OCI-LY7 (cell line): ENCODE data around the gene SCAF1. TPM values are rescaled to one million over a fixed set of nuclear protein-coding genes. Genes with fewer than 3 reads are reported as not detected.

Experiments
- BruUV-seq: library from RNA; stranded (reverse); fragments of 400-500 nt; replicated peaks from 2 replicates; lab custom pipeline; 2021; lab: Mats Ljungman, UMichigan
- CTCF ChIA-PET: fragments of 300-600 bp; sonication (Branson Sonifier 250); formaldehyde crosslinking; loops from one replicate; lab custom pipeline; 2022; ENCODE audit warnings: antibody characterized with exemption; ENCODE audit not compliant: unreplicated experiment; lab: Charles Lee
- POLR2A ChIA-PET: fragments of 300-600 bp; sonication (Branson Sonifier 250); formaldehyde crosslinking; loops from one replicate; lab custom pipeline; 2022; ENCODE audit warnings: antibody characterized with exemption; lab: Charles Lee
- DNase-seq: peaks from one replicate; pipeline ENCODE4 v3.0.0-alpha.2; 2015; ENCODE audit warnings: low spot score
- H2AFZ ChIP-seq: fragments of 200-600 bp; sonication (generic), shearing (Covaris generic); 2 replicates; pipeline ENCODE4 v1.6.1; 2014; ENCODE audit warnings: mild to moderate bottlenecking, antibody characterized with exemption, low read length, moderate library complexity
- H3K27ac ChIP-seq: fragments of 200-600 bp; sonication (generic); 2 replicates; pipeline ENCODE4 v1.5.1; 2014; ENCODE audit warnings: mixed run types, low read depth, mild to moderate bottlenecking, moderate library complexity, low read length, inconsistent platforms; ENCODE audit not compliant: poor library complexity, severe bottlenecking
- H3K36me3 ChIP-seq: fragments of 200-600 bp; sonication (generic); 2 replicates; pipeline ENCODE4 v1.6.1; 2014; ENCODE audit warnings: mild to moderate bottlenecking, antibody characterized with exemption, low read length, moderate library complexity, mixed read lengths; ENCODE audit not compliant: insufficient read depth
- H3K4me1 ChIP-seq: fragments of 200-600 bp; sonication (generic); 2 replicates; pipeline ENCODE4 v1.5.1; 2014; ENCODE audit warnings: mild to moderate bottlenecking, low read length; ENCODE audit not compliant: insufficient read depth, poor library complexity, severe bottlenecking
- H3K4me2 ChIP-seq: fragments of 200-600 bp; sonication (generic); 2 replicates; pipeline ENCODE4 v1.6.1; 2014; ENCODE audit warnings: mild to moderate bottlenecking, low read length
- H3K4me3 ChIP-seq: fragments of 200-600 bp; sonication (generic); 2 replicates; pipeline ENCODE4 v1.5.1; 2014; ENCODE audit warnings: mild to moderate bottlenecking, low read depth, low read length; ENCODE audit not compliant: poor library complexity, severe bottlenecking
- H3K79me2 ChIP-seq: fragments of 200-600 bp; sonication (generic); 2 replicates; pipeline ENCODE4 v1.6.1; 2016; ENCODE audit warnings: low read depth, mild to moderate bottlenecking, low read length, moderate library complexity, mixed read lengths; ENCODE audit not compliant: insufficient read depth
- H3K9me2 ChIP-seq: fragments of 200-600 bp; sonication (generic); 2 replicates; pipeline ENCODE4 v1.6.1; 2016; ENCODE audit warnings: mild to moderate bottlenecking, low read length, mixed read lengths; ENCODE audit not compliant: insufficient read depth
- H3K9me3 ChIP-seq: fragments of 200-600 bp; sonication (generic); 2 replicates; pipeline ENCODE4 v1.6.1; 2014; ENCODE audit warnings: mild to moderate bottlenecking, mixed run types, low read length, mixed read lengths
- H4K20me1 ChIP-seq: fragments of 200-600 bp; sonication (generic); 2 replicates; pipeline ENCODE4 v1.6.1; 2014; ENCODE audit warnings: mild to moderate bottlenecking, antibody characterized with exemption, low read length, moderate library complexity, mixed read lengths; ENCODE audit not compliant: insufficient read depth
- EZH2phosphoT487 ChIP-seq: fragments of 200-600 bp; sonication (generic); IDR thresholded peaks from 2 replicates; pipeline ENCODE4 v1.6.1; 2018; ENCODE audit warnings: low read depth, borderline replicate concordance, mild to moderate bottlenecking, mixed run types, antibody characterized with exemption, low read length, moderate library complexity, mixed read lengths
- intact Hi-C: fragments of 100-400 bp; cut with micrococcal nuclease; formaldehyde crosslinking; loops from one replicate; pipeline ENCODE4 v1.10.0; 2022; ENCODE audit not compliant: unreplicated experiment
- total RNA-seq, 2 experiments: library from RNA; depleted of rRNA in 1 of 2; stranded (reverse); fragments of >200 nt in 1 of 2; shearing (Covaris generic) in 1 of 2; gene quantifications; 2 replicates each; pipeline ENCODE4 v1.2.3, GENCODE V29; 2014 to 2022
- TF ChIP-seq, protein P1 (sequence below): fragments of 200-600 bp; sonication (generic); conservative IDR thresholded peaks from 2 replicates; pipeline ENCODE4 v1.5.1; 2014; ENCODE audit warnings: mild to moderate bottlenecking, antibody characterized with exemption, low read length, moderate library complexity, mixed read lengths

Gene SCAF1
- total RNA-seq, 2 experiments from 2014 or later, result 15.0 to 44.0 TPM

DNA sequence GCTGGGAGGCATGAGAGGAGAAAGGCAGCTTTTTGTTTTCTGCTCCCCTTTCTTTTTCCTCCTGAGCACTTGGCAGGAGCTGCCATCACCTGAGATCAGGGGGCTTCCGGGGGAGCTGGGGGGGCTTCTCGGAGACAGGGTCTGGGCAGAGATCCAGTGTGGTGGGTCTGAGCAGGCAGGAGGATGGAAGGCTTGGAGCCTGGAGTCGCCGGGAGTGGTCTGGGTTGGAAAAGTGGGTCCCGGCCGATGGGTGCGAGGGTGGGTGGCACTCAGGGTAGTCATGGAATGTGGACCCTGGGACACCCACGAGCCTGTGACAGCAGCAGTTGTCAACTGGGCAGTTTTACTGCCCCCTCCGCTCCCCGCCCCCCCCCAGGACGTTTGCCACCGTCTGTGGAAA lies 45.1 kb downstream of the SCAF1 start:
- H3K27ac ChIP-seq, result no peak overlapping the region
- no peaks in the 10 kb centered on the region for H3K9me3 ChIP-seq
- H3K36me3 ChIP-seq, result peaks cover 88% of the 10 kb centered on the region
- ChIA-PET CTCF (interaction anchor here (0.7 kb wide), 1 partner anchor 1391 kb away, joined by 3 read pairs; no protein-coding TSS in a partner anchor), POLR2A (interaction anchor here (0.7 kb wide), 1 partner anchor 10 kb away, joined by 5 read pairs; no protein-coding TSS in a partner anchor)
- peaks cover 2% of the 10 kb centered on the region for H3K4me1 ChIP-seq
- intact Hi-C loops, result no loop called here
- DNase-seq, result no peak
- H3K4me3 ChIP-seq, result no peak overlapping the region
- H3K79me2 ChIP-seq, result peaks cover 5% of the 10 kb centered on the region; the same call in 1 of the 2 replicates
- H4K20me1 ChIP-seq, result 0 out of 2 replicates have a peak, but pooled peaks cover 3% of the 10 kb centered on the region
- no peak overlapping the region for H2AFZ ChIP-seq
- no peak for TF ChIP-seq EZH2phosphoT487
- TF ChIP-seq, protein P1, sequence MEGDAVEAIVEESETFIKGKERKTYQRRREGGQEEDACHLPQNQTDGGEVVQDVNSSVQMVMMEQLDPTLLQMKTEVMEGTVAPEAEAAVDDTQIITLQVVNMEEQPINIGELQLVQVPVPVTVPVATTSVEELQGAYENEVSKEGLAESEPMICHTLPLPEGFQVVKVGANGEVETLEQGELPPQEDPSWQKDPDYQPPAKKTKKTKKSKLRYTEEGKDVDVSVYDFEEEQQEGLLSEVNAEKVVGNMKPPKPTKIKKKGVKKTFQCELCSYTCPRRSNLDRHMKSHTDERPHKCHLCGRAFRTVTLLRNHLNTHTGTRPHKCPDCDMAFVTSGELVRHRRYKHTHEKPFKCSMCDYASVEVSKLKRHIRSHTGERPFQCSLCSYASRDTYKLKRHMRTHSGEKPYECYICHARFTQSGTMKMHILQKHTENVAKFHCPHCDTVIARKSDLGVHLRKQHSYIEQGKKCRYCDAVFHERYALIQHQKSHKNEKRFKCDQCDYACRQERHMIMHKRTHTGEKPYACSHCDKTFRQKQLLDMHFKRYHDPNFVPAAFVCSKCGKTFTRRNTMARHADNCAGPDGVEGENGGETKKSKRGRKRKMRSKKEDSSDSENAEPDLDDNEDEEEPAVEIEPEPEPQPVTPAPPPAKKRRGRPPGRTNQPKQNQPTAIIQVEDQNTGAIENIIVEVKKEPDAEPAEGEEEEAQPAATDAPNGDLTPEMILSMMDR, result no peak
- H3K4me2 ChIP-seq, result no peak overlapping the region
- BruUV-seq, result no TSS peak
- H3K9me2 ChIP-seq, result no peaks in the 10 kb centered on the region

DNA sequence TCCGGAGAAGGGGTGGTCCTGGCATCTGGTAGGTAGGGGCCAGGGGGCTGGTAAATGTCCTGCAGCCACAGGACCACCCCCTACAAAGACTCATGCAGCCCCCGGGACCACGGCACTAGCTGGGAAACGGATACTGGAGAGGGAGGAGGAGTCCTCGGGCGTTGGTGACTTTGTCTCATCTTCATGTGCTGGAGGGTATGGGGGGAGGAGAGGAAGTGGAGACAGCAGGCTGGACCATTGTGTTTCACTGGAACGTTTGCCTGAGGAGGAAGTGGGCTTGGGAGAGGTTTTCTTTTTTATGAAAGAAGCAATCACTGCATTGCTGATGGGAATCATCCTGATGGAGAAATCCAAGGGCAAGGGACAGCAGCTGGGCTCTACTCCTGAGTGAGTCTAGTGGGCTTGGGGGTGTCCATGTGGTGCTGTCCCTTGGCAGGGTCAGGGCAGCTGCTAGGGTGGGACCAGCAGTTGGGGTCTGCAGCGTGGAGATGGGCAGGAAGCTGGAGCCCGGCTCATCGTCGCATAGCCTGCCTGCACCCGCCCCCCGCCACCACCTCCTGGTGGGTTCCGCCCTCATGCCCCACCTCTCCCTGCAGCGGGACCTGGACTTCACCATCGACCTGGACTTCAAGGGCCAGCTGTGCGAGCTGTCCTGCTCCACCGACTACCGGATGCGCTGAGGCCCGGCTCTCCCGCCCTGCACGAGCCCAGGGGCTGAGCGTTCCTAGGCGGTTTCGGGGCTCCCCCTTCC lies 45.7 kb downstream of the SCAF1 start:
- ChIA-PET POLR2A (interaction anchor here (0.7 kb wide), 1 partner anchor 10 kb away, joined by 5 read pairs; no protein-coding TSS in a partner anchor), CTCF (no interaction called here)
- Histone ChIP-seq H3K27ac (no peak overlapping the region), H3K79me2 (no peaks in the 10 kb centered on the region), H3K9me3 (no peaks in the 10 kb centered on the region), H2AFZ (no peak overlapping the region), H3K4me1 (peaks cover 5% of the 10 kb centered on the region), H3K4me2 (no peak overlapping the region), H3K4me3 (no peak overlapping the region), H3K36me3 (peaks cover 82% of the 10 kb centered on the region), H3K9me2 (no peaks in the 10 kb centered on the region), H4K20me1 (no peaks in the 10 kb centered on the region)
- no peak for DNase-seq
- intact Hi-C loops, result no loop called here
- no TSS peak for BruUV-seq
- TF ChIP-seq EZH2phosphoT487, result no peak
- TF ChIP-seq, protein P1, result no peak

DNA sequence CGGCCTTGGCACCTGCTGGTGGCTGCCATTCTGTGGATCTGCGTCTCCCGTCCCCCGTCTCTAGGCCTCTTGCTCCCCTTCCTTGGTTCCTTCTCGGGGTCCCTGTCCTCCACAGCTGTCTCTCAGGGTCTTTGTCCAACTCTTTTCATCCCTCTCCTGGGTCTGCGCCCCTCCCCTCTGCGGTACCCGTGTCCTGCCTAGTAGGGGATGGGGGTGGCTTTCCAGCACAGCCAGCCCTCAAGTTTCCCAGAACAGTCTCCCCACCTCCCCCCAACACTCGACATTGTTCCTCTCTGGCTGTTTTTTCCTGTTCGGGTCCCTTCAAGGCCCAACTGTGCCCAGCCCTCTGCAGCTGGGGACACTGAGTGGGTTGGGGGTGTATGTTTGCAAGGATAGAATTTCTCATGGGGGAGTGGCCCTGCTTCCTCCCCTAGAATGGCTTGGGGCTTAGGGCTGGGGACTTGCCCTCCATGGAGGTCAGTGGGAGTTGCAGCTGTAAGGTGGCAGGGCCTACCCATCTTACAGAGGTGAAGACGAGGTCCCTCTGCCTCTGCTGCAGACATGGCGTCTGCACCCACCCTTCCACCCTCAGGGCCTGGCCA lies 46.6 kb downstream of the SCAF1 start:
- H3K9me2 ChIP-seq, result no peaks in the 10 kb centered on the region
- no peaks in the 10 kb centered on the region for H3K9me3 ChIP-seq
- peaks cover 5% of the 10 kb centered on the region for H3K4me1 ChIP-seq
- DNase-seq, result no peak
- no peaks in the 10 kb centered on the region for H4K20me1 ChIP-seq
- H3K27ac ChIP-seq, result no peak overlapping the region
- TF ChIP-seq, protein P1, result no peak
- TF ChIP-seq EZH2phosphoT487, result no peak
- no peaks in the 10 kb centered on the region for H3K79me2 ChIP-seq
- no peak overlapping the region for H3K4me2 ChIP-seq
- CTCF ChIA-PET, result no interaction called here
- POLR2A ChIA-PET, result no interaction called here
- BruUV-seq, result no TSS peak
- no peak overlapping the region for H3K4me3 ChIP-seq
- no peak overlapping the region for H2AFZ ChIP-seq
- intact Hi-C loops, result no loop called here
- peaks cover 73% of the 10 kb centered on the region for H3K36me3 ChIP-seq
